CD4-positive, alpha-beta T cell treated with Interferon gamma for 1 hour (primary cell): ENCODE results near the gene CHD3.

Source experiments
- DNase-seq: peaks from one replicate; pipeline ENCODE4 v3.0.0-alpha.2; 2020

CHD3 gene

GRCh38 chr17:7903154-7904103, 14.8 kb downstream of the CHD3 start:
- DNase-seq, result no peak

GRCh38 chr17:7909089-7909488, 20.5 kb downstream of the CHD3 start:
- no peak for DNase-seq

DNA sequence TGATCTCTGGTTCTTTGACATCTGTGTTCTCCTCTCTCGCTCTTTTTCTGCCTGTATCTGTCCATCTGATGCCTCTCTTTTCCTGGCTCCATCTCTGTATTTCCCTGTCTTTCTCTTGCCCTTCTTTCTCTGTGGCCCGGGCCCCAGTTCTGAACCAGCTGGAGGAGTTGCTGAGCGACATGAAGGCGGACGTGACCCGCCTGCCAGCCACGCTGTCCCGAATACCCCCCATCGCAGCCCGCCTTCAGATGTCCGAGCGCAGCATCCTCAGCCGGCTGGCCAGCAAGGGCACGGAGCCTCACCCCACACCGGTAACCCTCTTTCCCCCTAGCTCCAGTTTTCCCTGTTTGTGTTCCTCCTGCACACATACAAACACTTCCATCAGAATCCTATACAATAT, 21.7 kb downstream of the CHD3 start:
- DNase-seq, result no peak

- no peak for DNase-seq
These were observed 22.1 kb downstream of the CHD3 start for GRCh38 chr17:7910711-7911110.

- no peak for DNase-seq
These were observed 22.5 kb downstream of the CHD3 start for GRCh38 chr17:7911116-7911515.

- DNase-seq, result peak; percentile 58
These were observed 24.4 kb downstream of the CHD3 start for GRCh38 chr17:7912927-7913524.

DNA sequence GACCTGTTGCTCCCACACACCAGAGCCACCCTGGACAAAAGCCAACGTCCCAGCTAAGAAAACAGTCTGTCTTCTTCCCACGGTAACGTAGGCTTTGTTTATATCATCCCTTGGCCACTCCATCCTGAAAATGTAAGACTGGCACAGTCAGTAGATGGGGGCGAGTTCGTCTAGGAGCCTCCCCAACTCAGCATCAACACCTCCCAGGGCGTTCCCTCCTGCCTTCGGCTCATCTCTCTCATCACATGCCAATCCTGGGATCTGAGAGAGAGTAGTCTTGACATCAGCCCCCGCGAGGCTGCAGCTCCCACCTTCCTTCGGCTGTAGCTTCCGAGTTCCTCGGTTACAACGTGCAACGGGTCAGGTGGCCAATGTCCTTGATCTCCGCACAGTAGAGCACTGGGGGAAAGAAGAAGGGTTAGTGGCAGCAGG, 26.6 kb downstream of the CHD3 start:
- no peak for DNase-seq

- peak; percentile 87 for DNase-seq
These were observed 27.2 kb downstream of the CHD3 start, which contains the start of gene RNF227 for GRCh38 chr17:7915611-7916384. Gene RNF227 (minus strand): TSS chr17:7916289. CDS start chr17:7916195, 94 bp downstream.

- DNase-seq, result no peak
These were observed 27.7 kb downstream of the CHD3 start for GRCh38 chr17:7916385-7916682.

DNA sequence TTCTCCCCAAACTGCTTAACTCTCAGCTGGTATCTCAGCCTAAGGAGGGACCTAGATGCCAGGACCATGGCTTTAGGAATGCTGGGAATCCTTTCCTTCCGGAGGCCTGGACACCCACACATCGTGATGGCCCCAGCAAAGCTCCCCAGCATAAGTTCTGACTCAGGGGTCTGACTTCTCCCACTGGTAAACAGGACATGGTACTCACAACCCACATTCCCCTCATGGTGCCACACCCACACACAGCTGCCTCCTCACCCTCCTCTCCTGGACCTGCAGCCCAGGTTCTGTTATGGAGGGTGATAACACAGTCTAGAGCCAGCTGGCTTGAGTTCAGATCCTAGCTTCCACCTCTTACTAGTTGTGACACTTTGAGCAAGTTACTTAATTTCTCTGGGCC, 28.2 kb downstream of the CHD3 start:
- no peak for DNase-seq

GRCh38 chr17:7922269-7922844, 33.8 kb downstream of the CHD3 start:
- DNase-seq, result no peak

- peak; percentile 83 for DNase-seq
These were observed 34.4 kb downstream of the CHD3 start for GRCh38 chr17:7922845-7923628.

GRCh38 chr17:7927596-7927995, 39.0 kb downstream of the CHD3 start:
- no peak for DNase-seq

GRCh38 chr17:7929158-7930023, 40.8 kb downstream of the CHD3 start, which contains the start of gene KCNAB3:
Gene KCNAB3 (minus strand): TSS chr17:7929856. CDS start chr17:7929435, 421 bp downstream.
- DNase-seq, result peak; percentile 57

GRCh38 chr17:7930841-7931631, 42.4 kb downstream of the CHD3 start:
- DNase-seq, result no peak

- peak; percentile 100 for DNase-seq
These were observed 43.3 kb downstream of the CHD3 start, which contains the start of the genes CNTROB and TRAPPC1 for GRCh38 chr17:7931709-7932482. Gene CNTROB (plus strand): TSS chr17:7932206. CDS start chr17:7933080, 874 bp downstream. Gene TRAPPC1 (minus strand): TSS chr17:7931946. CDS start chr17:7931829, 117 bp downstream.

DNA sequence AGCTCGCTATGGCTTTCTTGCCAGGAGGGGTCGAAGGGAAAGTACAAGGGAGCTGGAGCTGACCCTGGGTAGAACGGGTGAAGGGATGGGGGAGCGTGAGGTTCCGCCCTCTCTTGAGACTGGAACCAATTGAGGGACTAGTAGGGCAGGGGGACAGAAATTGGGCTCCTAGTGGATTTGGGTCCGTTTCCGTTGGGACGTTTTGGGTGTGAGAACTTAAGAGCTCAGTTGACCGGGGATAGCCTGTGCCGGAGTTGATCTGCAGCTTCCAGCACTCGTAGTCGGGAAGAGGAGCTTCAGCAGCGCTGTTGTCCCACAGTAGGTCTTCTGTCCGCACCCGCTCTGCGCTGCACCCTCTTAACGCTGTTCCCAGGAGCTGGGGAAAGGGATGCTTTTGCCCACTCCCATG, 43.9 kb downstream of the CHD3 start:
- peak; percentile 14 for DNase-seq

- peak; percentile 65 for DNase-seq
These were observed 44.4 kb downstream of the CHD3 start for GRCh38 chr17:7932949-7933348.

DNA sequence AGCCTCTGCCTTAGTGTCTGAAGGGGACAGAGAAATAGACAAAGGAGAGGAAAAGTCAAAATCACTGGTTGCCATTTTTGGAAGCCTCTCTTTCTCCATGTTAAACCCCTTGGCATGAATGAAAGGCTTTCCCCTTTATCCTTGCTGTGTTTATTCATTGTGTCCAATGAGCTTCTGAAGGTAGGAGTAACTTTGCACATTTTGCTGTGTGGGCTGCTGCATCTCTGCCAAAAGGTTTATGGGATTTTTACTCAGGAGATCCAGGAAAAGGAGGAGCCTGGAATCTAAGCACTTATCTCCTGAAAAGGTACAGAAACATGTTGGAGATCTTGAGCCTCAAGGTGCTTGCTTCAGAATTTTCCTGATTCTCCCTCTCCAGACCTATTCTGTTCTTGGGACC, 47.3 kb downstream of the CHD3 start:
- DNase-seq, result no peak
